Neural cell (in vitro differentiated cells): Measurements from ENCODE around the gene TIPARP. TPM values are rescaled to one million over a fixed set of nuclear protein-coding genes. Genes with fewer than 3 reads are reported as not detected.

Source experiments
- H2AFZ ChIP-seq: fragments of 200-600, 300-800 bp; sonication (generic), shearing (Covaris generic); 2 replicates; pipeline ENCODE4 v1.6.0; 2014; ENCODE audit warnings: low read depth, mild to moderate bottlenecking, antibody characterized with exemption, low read length, moderate library complexity
- H3F3A ChIP-seq: fragments of 200-600 bp; shearing (Covaris generic); 2 replicates; pipeline ENCODE4 v1.6.1; 2016; ENCODE audit warnings: mild to moderate bottlenecking, moderate library complexity, mixed read lengths, antibody characterized with exemption, low read length; ENCODE audit not compliant: insufficient read depth, poor library complexity, severe bottlenecking
- H3K27ac ChIP-seq: fragments of 200-600, 300-800 bp; sonication (generic), shearing (Covaris generic); 2 replicates; pipeline ENCODE4 v1.5.1; 2014; ENCODE audit warnings: mild to moderate bottlenecking, low read length, moderate library complexity
- H3K27me3 ChIP-seq: fragments of 300-800, 200-600 bp; sonication (generic), shearing (Covaris generic); 2 replicates; pipeline ENCODE4 v1.6.0; 2014; ENCODE audit warnings: mild to moderate bottlenecking, low read depth, low read length, moderate library complexity; ENCODE audit not compliant: insufficient read depth
- H3K36me3 ChIP-seq: fragments of 300-800, 200-600 bp; sonication (generic), shearing (Covaris generic); 2 replicates; pipeline ENCODE4 v1.5.1; 2014; ENCODE audit warnings: mild to moderate bottlenecking, antibody characterized with exemption, low read length, moderate library complexity; ENCODE audit not compliant: insufficient read depth
- H3K4me2 ChIP-seq: fragments of 300-800, 200-600 bp; sonication (generic), shearing (Covaris generic); 2 replicates; pipeline ENCODE4 v1.6.0; 2014; ENCODE audit warnings: mild to moderate bottlenecking, low read length
- H3K4me3 ChIP-seq: fragments of 300-800, 200-600 bp; sonication (generic), shearing (Covaris generic); 2 replicates; pipeline ENCODE4 v1.5.1; 2014; ENCODE audit warnings: mild to moderate bottlenecking, low read length, moderate library complexity
- H3K79me2 ChIP-seq: fragments of 200-600 bp; shearing (Covaris generic); replicated peaks from 2 replicates; pipeline ENCODE4 v1.6.0; 2014; ENCODE audit warnings: mild to moderate bottlenecking, low read length, moderate library complexity; ENCODE audit not compliant: insufficient read depth
- H3K9ac ChIP-seq: fragments of 300-800, 200-600 bp; sonication (generic), shearing (Covaris generic); 2 replicates; pipeline ENCODE4 v1.6.1; 2016; ENCODE audit warnings: mild to moderate bottlenecking, low read length, mixed read lengths
- H3K9me2 ChIP-seq: fragments of 200-600 bp; shearing (Covaris generic); 2 replicates; pipeline ENCODE4 v1.6.1; 2016; ENCODE audit warnings: mild to moderate bottlenecking, low read length, mixed read lengths; ENCODE audit not compliant: insufficient read depth
- H3K9me3 ChIP-seq: fragments of 200-600, 300-800 bp; sonication (generic), shearing (Covaris generic); 2 replicates; pipeline ENCODE4 v1.6.1; 2016; ENCODE audit warnings: mild to moderate bottlenecking, mixed run types, low read length, moderate library complexity, mixed read lengths
- H4K20me1 ChIP-seq: fragments of 200-600 bp; shearing (Covaris generic); 2 replicates; pipeline ENCODE4 v1.6.1; 2016; ENCODE audit warnings: mild to moderate bottlenecking, mixed run types; ENCODE audit not compliant: insufficient read depth
- EP300 ChIP-seq: fragments of 450-650 bp; conservative IDR thresholded peaks from 2 replicates; pipeline ENCODE4 v1.6.1; 2014; ENCODE audit warnings: antibody characterized with exemption, mild to moderate bottlenecking, moderate library complexity; ENCODE audit not compliant: poor library complexity, severe bottlenecking
- EZH2 ChIP-seq: fragments of 200-600, 300-800 bp; shearing (Covaris generic), sonication (generic); IDR thresholded peaks from 2 replicates; pipeline ENCODE4 v1.6.1; 2014; ENCODE audit warnings: antibody characterized with exemption, low read length, borderline replicate concordance, mild to moderate bottlenecking; ENCODE audit not compliant: insufficient read depth, poor library complexity, severe bottlenecking
- MXI1 ChIP-seq: fragments of 450-650 bp; conservative IDR thresholded peaks from 2 replicates; pipeline ENCODE4 v1.6.1; 2014; ENCODE audit warnings: antibody characterized with exemption, mild to moderate bottlenecking; ENCODE audit not compliant: poor library complexity, severe bottlenecking
- POLR2AphosphoS5 ChIP-seq: IDR thresholded peaks from 2 replicates; pipeline ENCODE4 v1.6.1; 2012
- RAD21 ChIP-seq: fragments of 450-650 bp; conservative IDR thresholded peaks from 2 replicates; pipeline ENCODE4 v1.6.1; 2014; ENCODE audit warnings: antibody characterized with exemption, mild to moderate bottlenecking, moderate library complexity
- SMC3 ChIP-seq: fragments of 450-650 bp; conservative IDR thresholded peaks from 2 replicates; pipeline ENCODE4 v1.6.1; 2014; ENCODE audit warnings: antibody characterized with exemption, mild to moderate bottlenecking, moderate library complexity; ENCODE audit not compliant: poor library complexity
- TAF1 ChIP-seq: IDR thresholded peaks from 2 replicates; pipeline ENCODE4 v1.6.1; 2012; ENCODE audit warnings: low read depth
- polyA plus RNA-seq: library from polyadenylated mRNA; depleted of rRNA; stranded (reverse); fragments of >200 nt; gene quantifications from 2 replicates; pipeline ENCODE4 v1.2.3, GENCODE V29; 2014
- TF ChIP-seq, protein P1 (sequence below): IDR thresholded peaks from 2 replicates; pipeline ENCODE4 v1.6.1; 2012; ENCODE audit warnings: borderline replicate concordance
- TF ChIP-seq, protein P2 (sequence below): fragments of 450-650 bp; IDR thresholded peaks from 2 replicates; pipeline ENCODE4 v1.5.1; 2014; ENCODE audit warnings: antibody characterized with exemption, mild to moderate bottlenecking, moderate library complexity; ENCODE audit not compliant: poor library complexity, severe bottlenecking

Gene TIPARP
- polyA plus RNA-seq, 1 donor from 2014 or later: 5.4 TPM

DNA sequence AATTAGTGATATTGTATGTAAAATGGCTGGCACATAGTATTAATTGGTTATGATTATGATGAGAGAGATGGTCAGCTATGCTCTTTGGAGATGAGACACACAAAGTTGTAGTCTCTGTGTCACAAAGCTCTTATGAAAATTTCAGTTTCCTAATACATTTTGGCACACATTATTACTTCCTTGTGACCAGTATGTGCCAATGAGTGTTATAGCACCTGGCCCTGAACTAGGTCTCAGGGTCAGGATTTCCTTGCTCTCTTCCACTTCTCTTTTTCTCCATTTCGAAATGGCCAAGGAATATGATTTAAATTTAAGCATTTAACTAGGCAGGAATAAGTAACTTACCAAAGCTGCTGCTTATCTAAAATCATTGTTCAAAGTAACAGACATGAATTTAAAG lies 28.0 kb downstream of the TIPARP start:
- H3K79me2 ChIP-seq: no peaks in the 10 kb centered on the region
- H3K4me2 ChIP-seq: no peak overlapping the region
- H2AFZ ChIP-seq: no peak overlapping the region
- H3K9ac ChIP-seq: no peak overlapping the region
- H3K27me3 ChIP-seq: no peaks in the 10 kb centered on the region
- H3K4me3 ChIP-seq: no peak overlapping the region
- H4K20me1 ChIP-seq: no peaks in the 10 kb centered on the region
- no peaks in the 10 kb centered on the region for H3K9me3 ChIP-seq
- H3K36me3 ChIP-seq: peaks cover 8% of the 10 kb centered on the region
- no peaks in the 10 kb centered on the region for H3F3A ChIP-seq
- H3K27ac ChIP-seq: no peak overlapping the region
- no peaks in the 10 kb centered on the region for H3K9me2 ChIP-seq
- TF ChIP-seq EP300 (no peak), POLR2AphosphoS5 (no peak), SMC3 (no peak), RAD21 (no peak), EZH2 (no peak), MXI1 (no peak), TAF1 (no peak)
- TF ChIP-seq, protein P1, sequence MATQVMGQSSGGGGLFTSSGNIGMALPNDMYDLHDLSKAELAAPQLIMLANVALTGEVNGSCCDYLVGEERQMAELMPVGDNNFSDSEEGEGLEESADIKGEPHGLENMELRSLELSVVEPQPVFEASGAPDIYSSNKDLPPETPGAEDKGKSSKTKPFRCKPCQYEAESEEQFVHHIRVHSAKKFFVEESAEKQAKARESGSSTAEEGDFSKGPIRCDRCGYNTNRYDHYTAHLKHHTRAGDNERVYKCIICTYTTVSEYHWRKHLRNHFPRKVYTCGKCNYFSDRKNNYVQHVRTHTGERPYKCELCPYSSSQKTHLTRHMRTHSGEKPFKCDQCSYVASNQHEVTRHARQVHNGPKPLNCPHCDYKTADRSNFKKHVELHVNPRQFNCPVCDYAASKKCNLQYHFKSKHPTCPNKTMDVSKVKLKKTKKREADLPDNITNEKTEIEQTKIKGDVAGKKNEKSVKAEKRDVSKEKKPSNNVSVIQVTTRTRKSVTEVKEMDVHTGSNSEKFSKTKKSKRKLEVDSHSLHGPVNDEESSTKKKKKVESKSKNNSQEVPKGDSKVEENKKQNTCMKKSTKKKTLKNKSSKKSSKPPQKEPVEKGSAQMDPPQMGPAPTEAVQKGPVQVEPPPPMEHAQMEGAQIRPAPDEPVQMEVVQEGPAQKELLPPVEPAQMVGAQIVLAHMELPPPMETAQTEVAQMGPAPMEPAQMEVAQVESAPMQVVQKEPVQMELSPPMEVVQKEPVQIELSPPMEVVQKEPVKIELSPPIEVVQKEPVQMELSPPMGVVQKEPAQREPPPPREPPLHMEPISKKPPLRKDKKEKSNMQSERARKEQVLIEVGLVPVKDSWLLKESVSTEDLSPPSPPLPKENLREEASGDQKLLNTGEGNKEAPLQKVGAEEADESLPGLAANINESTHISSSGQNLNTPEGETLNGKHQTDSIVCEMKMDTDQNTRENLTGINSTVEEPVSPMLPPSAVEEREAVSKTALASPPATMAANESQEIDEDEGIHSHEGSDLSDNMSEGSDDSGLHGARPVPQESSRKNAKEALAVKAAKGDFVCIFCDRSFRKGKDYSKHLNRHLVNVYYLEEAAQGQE: no peak
- TF ChIP-seq, protein P2, sequence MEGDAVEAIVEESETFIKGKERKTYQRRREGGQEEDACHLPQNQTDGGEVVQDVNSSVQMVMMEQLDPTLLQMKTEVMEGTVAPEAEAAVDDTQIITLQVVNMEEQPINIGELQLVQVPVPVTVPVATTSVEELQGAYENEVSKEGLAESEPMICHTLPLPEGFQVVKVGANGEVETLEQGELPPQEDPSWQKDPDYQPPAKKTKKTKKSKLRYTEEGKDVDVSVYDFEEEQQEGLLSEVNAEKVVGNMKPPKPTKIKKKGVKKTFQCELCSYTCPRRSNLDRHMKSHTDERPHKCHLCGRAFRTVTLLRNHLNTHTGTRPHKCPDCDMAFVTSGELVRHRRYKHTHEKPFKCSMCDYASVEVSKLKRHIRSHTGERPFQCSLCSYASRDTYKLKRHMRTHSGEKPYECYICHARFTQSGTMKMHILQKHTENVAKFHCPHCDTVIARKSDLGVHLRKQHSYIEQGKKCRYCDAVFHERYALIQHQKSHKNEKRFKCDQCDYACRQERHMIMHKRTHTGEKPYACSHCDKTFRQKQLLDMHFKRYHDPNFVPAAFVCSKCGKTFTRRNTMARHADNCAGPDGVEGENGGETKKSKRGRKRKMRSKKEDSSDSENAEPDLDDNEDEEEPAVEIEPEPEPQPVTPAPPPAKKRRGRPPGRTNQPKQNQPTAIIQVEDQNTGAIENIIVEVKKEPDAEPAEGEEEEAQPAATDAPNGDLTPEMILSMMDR: no peak

DNA sequence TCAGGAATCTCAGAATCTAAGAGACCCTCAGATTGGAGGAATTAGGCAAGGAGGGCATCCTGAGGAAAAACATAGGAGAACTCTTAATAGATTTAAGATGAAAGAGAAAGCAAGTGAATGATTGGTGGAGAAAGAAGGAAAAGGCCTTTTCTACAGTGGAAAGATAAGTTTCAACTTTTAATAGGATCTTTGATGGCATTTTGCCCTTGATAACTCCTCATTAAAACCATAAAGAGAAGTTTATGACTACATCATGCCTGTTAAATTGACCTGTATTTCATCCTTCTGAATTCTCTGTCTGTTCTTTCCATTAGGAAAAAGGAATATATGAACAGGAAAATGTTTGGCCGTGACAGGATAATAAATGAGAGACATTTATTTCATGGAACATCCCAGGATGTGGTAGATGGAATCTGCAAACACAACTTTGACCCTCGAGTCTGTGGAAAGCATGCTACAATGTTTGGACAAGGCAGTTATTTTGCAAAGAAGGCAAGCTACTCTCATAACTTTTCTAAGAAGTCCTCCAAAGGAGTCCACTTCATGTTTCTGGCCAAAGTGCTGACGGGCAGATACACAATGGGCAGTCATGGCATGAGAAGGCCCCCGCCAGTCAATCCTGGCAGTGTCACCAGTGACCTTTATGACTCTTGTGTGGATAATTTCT lies 30.1 kb downstream of the TIPARP start:
- H3K9ac ChIP-seq: no peak overlapping the region
- H3K4me2 ChIP-seq: no peak overlapping the region
- H3K4me3 ChIP-seq: no peak overlapping the region
- no peaks in the 10 kb centered on the region for H3F3A ChIP-seq
- H3K9me2 ChIP-seq: no peaks in the 10 kb centered on the region
- H3K9me3 ChIP-seq: no peaks in the 10 kb centered on the region
- no peaks in the 10 kb centered on the region for H3K27me3 ChIP-seq
- no peak overlapping the region for H2AFZ ChIP-seq
- no peaks in the 10 kb centered on the region for H4K20me1 ChIP-seq
- H3K79me2 ChIP-seq: no peaks in the 10 kb centered on the region
- H3K36me3 ChIP-seq: peaks cover 8% of the 10 kb centered on the region
- TF ChIP-seq EP300 (no peak), RAD21 (no peak), POLR2AphosphoS5 (no peak), TAF1 (no peak), EZH2 (no peak), MXI1 (no peak), SMC3 (no peak)
- TF ChIP-seq, protein P2: no peak
- TF ChIP-seq, protein P1: no peak
- no peak overlapping the region for H3K27ac ChIP-seq
